GM18907 (cell line): ENCODE measurements around the gene GTF2F1.
"Not testable (repeated sequence)": the region's sequence is repeated elsewhere in the genome, so short reads cannot be mapped to it uniquely, and the experiment has no call there.

ENCODE experiments used
- ATAC-seq: cut with Tn5 transposase; IDR thresholded peaks from one replicate; pipeline ENCODE4 v1.9.1; 2021; ENCODE audit warnings: mild to moderate bottlenecking, moderate library complexity; ENCODE audit not compliant: unreplicated experiment

Gene GTF2F1, protein sequence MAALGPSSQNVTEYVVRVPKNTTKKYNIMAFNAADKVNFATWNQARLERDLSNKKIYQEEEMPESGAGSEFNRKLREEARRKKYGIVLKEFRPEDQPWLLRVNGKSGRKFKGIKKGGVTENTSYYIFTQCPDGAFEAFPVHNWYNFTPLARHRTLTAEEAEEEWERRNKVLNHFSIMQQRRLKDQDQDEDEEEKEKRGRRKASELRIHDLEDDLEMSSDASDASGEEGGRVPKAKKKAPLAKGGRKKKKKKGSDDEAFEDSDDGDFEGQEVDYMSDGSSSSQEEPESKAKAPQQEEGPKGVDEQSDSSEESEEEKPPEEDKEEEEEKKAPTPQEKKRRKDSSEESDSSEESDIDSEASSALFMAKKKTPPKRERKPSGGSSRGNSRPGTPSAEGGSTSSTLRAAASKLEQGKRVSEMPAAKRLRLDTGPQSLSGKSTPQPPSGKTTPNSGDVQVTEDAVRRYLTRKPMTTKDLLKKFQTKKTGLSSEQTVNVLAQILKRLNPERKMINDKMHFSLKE

GRCh38 chr19:6393074-6393982 is at the start of gene GTF2F1:
Gene GTF2F1, minus strand, starts transcription at chr19:6393164. Its CDS starts 169 bp downstream, at chr19:6392995.
- peak; percentile 85 for ATAC-seq

DNA sequence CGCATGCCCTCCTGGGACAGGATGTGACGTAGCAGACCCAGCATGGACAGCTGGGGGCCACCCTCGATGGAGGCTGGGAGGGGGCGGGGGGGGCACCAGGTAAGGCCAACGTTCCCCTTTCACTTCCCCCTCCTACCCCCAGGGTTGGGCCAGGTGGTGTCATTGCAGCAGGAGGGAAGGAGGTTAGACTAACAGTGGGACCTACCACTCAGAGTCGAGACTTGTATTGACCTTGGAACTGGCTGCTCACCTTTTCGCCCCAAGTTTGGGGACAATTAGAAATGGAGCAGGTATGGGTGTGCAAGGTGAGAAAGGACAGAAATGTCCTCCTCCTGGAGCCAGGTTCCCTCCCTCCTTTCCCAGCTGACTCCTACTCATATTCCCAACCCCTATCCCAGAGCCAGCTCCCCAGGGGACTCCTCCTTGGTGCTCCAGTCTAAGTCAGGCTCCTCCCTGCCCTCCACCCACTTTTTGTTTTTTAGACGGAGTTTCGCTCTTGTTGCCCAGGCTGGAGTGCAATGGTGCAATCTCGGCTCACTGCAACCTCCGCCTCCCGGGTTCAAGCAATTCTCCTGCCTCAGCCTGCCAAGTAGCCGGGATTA is 49.2 kb upstream of the GTF2F1 start:
- no peak for ATAC-seq

DNA sequence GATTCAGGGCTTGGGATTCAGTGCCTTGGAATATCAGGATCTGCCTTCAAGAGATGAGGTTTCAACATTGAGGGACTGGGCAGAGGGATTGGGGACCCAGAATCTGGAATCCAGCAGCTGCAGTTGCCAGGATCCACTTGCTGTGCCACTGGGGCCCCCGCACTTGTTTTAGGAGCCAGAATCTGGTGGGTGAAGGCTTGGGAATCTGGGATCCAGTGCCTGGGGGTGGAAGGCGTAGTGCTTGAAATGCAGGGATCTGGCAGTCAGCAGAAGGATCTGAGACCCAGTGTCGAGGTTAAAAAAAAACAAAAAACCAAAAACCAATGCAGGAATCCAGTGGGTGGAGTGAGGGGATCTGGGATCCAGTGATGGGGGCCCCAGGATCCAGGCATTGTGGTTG is 47.9 kb upstream of the GTF2F1 start:
- ATAC-seq: no peak

DNA sequence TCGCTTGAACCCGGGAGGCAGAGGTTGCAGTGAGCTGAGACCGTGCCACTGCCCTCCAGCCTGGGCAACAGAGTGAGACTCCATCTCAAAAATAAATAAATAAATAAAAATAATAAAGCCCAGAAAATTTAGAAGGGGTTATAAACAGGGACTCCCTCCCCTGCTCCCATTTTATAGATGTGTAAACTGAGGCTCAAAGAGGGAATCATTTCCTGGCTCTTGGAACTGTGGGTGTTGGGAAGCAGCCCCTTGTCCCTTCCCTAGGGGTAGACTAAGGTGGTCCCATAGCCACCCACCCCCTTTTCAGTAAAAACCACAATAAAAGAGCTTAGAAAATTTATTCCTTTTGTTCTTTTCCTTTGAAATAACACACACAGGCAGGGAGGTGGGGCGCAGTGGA is 46.8 kb upstream of the GTF2F1 start:
- no peak for ATAC-seq

DNA sequence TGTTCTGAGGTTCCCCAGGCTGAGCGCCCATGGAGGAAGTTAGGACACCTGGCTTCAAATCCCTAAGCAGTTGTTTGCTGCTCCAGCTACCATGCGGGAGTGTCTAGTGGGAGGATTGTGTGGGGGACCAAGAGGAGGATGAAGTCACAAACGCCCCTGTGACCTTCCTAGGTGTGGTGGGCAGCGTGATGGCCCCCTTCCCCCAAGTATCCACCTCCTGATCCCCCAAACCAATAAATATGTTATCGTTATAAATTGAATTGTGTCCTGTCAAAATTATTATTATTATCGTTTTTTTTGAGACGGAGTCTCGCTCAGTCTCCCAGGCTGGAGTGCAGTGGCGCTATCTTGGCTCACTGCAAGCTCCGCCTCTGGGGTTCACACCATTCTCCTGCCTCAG is 40.7 kb upstream of the GTF2F1 start, which contains the start of gene SLC25A41:
SLC25A41 (minus strand) TSS at position 101 of the 400 bp plus-strand sequence; CDS start at position 31, 70 bp downstream.
- ATAC-seq: no peak

DNA sequence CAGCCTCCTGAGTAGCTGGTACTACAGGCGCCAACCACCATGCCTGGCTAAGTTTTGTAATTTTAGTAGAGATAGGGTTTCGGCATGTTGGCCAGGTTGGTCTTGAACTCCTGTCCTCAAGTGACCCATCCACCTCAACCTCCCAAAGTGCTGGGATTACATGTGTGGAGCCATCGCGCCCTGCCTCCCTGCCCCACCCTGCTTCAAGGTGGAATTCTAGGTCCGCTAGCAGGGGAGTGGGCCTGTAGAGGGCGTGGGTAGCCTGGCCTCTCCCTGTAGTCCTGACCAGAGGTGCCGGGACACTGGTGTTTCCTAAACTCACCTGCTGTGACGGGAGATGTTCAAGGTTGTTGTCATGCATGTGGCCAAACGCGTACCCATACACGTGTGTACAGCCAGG is 40.2 kb upstream of the GTF2F1 start:
- ATAC-seq: no peak

DNA sequence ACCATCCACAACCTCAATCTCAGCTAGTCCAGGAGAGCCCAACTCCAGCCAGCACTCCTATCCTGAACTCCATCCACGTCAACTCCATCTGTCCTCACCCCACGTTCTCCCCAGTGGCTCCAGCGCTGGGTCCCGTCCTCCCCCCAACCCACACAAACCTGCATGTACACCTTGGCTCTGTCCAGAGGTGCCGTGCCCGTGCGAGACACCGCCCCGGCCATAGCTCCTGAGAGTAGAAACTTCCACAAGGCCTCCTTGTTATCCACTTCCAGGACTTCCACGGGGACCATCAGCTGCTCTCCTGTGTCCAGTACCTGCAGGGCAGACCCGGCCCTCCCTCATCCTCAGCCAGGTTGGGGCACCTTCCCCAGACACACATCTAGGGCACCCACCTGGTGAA is 38.9 kb upstream of the GTF2F1 start:
- ATAC-seq: no peak

DNA sequence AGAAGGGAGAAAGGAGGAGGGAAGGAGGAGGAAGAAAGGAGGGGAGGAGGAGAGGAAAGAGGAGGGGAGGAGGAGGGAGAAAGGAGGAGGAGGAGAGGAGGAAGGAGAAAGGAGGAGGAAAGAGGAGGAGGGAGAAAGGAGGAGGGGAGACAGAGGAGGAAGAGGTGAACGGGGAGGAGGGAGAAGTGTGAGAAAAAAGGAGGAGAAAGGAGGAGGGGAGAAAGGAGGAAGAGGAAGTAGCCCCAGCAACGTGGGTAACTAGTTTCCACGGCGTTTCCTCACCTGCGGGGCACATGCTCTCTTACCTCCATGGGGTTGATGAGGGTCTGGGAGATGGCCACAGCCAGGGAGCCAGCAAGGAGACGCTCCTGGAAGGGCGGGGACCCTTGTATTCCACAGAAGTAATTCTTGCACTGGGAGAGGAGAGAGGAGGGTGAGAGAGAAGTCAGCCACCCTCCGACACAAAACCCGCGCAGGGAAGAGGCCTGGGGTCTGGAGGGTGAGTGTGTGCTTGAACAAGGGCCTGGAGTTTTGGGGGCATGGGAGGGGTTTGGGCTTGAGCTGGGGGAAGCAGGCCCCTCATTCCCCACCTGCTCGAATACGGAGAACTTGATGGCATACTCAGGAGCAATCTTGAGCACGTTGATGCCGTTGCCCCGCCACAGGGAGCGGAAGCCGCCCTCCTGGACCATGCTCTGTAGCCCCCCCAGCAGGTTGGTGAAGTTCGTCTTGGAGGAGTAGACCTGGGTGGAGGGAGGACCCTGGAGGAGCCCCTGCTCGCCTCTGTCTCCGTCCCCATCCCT is 36.7 kb upstream of the GTF2F1 start:
- ATAC-seq: no peak

GRCh38 chr19:6428692-6429418 is 35.9 kb upstream of the GTF2F1 start:
- not testable (repeated sequence) for ATAC-seq

- ATAC-seq: no peak
Observed at GRCh38 chr19:6427131-6427530, 34.2 kb upstream of the GTF2F1 start.

GRCh38 chr19:6425732-6426620 is 33.0 kb upstream of the GTF2F1 start:
- ATAC-seq: no peak

GRCh38 chr19:6424939-6425731 is 32.2 kb upstream of the GTF2F1 start:
- ATAC-seq: peak; percentile 90

DNA sequence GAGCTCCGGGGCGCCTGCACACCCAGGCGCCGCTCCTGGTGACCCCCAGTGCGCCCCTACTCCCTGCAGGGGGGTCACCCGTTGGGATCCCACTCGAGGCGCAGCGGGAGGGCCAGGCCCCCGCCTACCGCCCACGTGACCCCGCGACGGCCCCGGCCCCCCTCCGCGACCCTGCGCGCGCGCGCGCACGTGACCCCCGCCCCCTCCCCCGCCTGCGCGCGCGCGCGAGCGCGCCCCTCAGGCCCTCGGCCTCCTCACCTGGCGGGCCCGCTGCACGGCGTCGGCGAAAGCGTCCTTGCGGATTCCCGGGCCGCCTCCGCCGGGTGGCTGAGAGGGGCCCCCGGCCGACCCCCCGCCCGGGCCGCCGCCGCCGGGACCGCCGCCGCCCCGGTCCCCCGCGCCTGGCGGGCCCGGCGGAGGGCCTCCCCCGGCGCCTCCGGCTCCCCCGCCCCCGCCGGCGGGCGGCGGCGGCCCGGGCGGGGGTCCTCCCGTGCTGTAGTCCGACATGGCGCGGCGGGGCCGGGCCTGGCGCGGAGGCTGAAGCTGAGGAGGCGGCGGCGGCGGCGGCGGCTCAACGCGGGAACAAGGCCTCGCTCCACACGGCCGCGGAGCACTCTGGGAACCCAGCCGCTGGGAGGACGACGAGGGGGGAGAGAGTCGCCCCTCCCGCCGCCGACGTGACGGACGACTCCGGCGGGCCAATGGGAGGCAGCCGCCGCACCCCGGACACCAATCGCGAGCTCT is 31.4 kb upstream of the GTF2F1 start, which contains the start of gene KHSRP:
KHSRP (minus strand) TSS at position 617 of the 744 bp plus-strand sequence; CDS start at position 507, 110 bp downstream.
- no peak for ATAC-seq

DNA sequence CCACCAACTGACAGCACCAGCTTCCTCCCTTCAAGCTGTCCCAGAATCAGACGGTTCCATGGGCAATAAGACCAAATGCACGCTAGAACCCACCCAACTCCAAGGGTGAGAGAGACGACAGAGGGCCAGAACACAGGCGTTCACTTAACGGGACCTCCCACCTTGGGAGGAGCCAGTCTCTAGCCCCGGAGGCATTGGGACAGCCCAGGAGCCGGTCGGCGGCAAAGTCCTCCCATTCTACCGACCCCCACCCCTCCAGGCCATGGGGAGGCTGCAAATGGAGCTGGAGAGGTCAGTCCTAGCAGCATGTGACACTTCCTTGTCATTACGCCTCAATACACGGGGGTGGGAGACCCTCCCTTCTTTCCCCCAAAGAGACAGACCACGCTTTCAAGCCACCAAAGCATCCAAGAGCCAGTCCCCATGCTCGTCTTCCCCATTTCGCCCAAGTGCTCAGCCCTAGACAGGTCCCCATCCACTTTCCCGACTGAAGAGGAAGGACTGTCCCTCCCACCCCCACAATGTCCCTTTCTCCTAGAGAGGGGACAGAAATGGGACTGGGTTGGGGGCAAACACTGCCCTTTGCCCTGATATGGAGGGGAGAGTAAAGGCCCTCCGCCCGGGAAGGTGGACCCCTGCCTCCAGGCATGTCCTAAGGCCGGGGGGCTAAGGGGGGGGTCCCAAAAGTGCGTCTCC is 30.7 kb upstream of the GTF2F1 start:
- no peak for ATAC-seq

GRCh38 chr19:6421075-6422014 is 28.4 kb upstream of the GTF2F1 start:
- ATAC-seq: no peak
